Stimulated activated CD4-positive, alpha-beta T cell treated with anti-CD3 and anti-CD28 coated beads, Interleukin-4, amount 100 ng/mL, for 48 hours (primary cell): Measurements from ENCODE around the gene CDKN2AIP.
"Not testable (repeated sequence)": the region's sequence is repeated elsewhere in the genome, so short reads cannot be mapped to it uniquely, and the experiment has no call there.

Source experiments
- DNase-seq, 2 donors: peaks; one replicate each; pipeline ENCODE4 v3.0.0-alpha.2; 2020; ENCODE audit warnings: low read depth in 2 of 2

The CDKN2AIP gene

GRCh38 chr4:183413234-183414200 lies 30.9 kb upstream of the CDKN2AIP start:
- no peak for DNase-seq

DNA sequence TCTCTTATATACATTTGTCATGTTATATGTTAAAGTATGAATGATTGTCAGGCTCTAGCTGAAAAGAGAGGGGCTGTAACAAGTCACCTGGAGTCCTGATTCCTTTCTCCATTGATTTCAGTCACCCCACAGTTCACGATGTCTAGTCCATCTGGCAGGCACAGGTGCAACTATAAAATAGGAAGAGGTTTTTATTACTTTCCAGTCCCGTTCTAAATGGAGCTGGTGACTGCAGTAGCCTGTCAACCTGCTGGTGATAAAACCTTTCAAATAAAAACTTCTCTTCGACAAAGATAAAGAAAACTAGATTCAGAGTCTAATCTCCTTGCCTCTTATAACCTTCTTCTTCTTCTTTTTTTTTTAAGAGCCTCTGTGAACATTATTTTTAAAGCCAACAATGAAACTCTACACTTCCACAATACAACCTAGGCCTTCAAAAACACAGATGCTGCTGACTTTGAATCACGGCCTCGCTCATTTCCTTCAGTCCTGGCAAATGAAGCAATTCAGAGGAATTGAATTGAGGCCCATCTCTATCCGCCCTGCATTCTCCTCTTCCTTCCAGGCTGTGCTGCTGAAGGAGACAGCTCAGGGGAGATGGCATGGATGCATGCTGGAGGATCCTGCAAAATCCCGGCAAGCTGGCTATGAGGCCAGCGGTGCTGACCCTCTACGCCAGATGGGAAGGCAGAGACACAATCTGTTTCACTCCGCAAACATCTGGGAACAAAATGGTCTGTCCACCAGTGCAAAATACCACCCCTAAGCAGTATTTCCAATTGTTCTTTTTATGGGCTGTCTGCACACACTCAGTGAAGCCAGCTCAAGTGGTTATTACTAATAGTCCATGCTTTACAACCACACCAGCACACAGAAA lies 27.3 kb upstream of the CDKN2AIP start:
- DNase-seq, result no peak

DNA sequence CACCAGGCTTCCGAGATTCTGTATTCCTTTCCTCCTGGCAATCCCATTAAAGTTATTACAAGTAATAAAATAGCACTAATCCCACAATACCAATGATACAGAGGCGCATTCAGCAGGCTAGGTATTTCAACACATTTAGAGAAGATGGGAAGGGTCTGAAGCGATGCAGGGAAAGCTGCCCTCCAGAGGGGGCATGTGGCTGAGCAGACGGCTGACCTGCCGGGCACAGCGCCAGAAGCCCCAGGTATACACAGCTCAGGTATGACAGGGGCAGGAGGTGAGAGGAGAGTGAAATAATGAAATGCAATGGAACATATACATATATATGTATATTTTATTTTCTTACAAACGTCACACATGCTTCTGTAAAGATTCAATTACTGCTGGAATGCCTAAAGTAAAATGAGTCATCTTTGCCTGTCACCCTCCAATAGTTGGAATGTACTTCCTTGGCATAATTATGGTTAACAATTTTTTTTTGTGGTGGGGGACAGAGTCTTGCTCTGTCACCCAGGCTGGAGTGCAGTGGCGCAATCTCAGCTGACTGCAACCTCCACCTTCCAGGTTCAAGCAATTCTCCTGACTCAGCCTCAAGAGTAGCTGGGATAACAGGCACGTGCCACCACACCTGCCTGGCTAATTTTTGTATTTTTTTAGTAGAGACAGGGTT lies 21.3 kb upstream of the CDKN2AIP start:
- DNase-seq, result no peak

DNA sequence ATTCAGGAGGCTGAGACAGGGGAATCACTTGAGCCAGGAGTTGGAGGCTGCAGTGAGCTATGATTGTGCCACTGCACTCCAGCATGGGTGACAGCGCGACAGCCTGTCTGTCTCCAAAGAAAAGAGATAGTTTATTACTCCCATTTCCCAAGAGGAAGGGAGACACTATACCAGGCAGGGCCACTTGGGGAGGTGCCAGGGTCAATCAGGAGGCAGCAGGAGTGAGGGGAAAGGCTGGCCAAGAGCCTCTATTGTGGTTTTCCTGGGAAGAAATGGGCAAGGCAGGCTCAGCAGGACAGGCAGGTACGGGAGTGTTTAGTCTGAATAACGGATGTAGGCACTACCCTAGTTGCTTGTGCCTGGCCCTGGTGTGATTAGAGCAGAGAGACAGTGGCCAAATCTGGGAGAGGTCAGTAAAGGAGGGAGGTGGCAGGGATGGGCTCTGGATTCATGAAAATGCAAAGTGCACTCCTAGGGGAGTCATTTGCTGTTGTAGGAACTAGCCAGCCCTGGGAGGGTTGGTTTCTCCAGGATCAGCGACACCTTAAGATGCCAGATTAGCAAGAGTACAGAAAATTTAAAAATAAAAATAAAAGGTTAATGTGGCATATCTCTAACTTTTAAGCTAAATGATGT lies 20.2 kb upstream of the CDKN2AIP start:
- no peak for DNase-seq

- no peak for DNase-seq
These were observed 17.9 kb upstream of the CDKN2AIP start for GRCh38 chr4:183426507-183426906.

- no peak for DNase-seq
These were observed 14.9 kb upstream of the CDKN2AIP start for GRCh38 chr4:183429489-183429888.

- no peak for DNase-seq
These were observed 14.0 kb upstream of the CDKN2AIP start for GRCh38 chr4:183430317-183430993.

GRCh38 chr4:183430994-183431347 lies 13.5 kb upstream of the CDKN2AIP start:
- no peak for DNase-seq

DNA sequence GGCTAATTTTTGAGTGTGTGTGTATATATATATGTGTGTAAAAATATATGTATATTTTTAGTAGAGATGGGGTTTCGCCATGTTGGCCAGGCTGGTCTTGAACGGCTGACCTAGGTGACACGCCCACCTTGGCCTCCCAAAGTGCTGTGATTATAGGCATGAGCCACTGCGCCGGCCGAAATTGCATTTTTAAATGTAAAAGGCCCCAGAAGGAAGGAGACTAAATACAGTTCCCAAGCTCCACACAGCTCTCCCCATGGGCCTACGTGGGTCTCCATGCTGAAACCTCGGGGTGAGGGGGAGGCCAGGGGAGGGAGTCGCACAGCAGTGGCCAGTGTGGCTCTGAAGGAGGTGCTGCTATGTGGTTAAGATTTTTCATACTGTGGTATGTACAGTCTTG lies 12.8 kb upstream of the CDKN2AIP start:
- no peak for DNase-seq

- DNase-seq, result not testable (repeated sequence)
These were observed 11.3 kb upstream of the CDKN2AIP start for GRCh38 chr4:183433183-183433582.

DNA sequence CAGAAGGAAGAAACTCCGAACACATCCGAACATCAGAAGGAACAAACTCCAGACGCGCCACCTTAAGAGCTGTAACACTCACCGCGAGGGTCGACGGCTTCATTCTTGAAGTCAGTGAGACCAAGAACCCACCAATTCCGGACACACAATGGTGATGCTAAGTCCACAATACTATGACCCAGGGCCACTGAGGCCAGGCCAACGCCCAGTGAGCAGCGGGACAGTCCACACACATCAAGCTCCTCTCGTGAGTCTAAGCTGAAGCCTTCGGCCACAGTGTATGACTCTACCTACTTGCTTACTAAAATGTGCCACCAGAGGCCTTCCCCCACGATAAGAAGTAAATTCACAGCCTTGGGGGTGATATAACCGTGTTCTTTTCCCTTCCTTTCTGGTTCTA lies 10.2 kb upstream of the CDKN2AIP start:
- DNase-seq, result no peak

GRCh38 chr4:183434666-183435190 lies 9.7 kb upstream of the CDKN2AIP start:
- DNase-seq, result no peak

DNA sequence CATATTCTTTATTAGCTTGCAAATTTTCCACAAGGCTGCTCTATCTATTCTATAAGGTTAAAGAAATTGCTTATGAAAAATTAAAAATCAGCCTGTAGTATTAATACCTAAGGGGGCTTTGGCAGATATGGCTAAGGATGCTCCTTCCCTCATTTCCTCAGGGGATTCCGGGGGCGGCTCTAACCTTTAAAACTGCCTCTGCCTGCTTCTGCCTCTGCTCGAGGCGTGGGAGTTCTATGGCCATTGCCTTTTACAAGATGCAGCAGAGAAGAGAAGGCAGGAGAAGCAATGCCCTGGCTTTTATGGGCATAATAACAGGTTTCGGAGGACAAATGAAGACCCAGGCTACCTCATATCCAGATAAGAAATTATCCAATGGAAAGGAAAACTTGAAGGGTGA lies 8.6 kb upstream of the CDKN2AIP start:
- no peak for DNase-seq

DNA sequence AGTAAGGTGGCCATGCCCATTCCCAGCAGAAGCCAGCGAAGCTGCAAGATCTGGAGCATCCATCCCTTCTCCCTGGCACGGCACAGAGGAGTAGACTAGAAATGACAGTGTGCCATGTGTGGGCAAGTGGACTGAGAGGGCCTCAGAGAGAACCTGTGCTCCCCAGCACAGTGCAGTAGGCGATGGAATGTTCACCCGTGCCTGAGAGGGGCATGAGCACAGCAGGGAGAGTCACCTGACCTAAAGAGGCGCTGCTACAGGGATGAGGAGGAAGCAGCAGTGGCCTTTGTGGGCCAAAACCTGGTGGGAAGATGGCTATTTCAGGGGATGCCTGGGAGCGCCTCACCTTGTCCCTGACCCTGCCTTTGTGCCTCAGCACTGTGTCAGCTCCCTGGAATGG lies 8.0 kb upstream of the CDKN2AIP start:
- no peak for DNase-seq

GRCh38 chr4:183437452-183437851 lies 7.0 kb upstream of the CDKN2AIP start:
- DNase-seq, result no peak

- no peak for DNase-seq
These were observed 5.8 kb upstream of the CDKN2AIP start for GRCh38 chr4:183438458-183439113.

- DNase-seq, result no peak
These were observed 3.2 kb upstream of the CDKN2AIP start for GRCh38 chr4:183441276-183441675.

DNA sequence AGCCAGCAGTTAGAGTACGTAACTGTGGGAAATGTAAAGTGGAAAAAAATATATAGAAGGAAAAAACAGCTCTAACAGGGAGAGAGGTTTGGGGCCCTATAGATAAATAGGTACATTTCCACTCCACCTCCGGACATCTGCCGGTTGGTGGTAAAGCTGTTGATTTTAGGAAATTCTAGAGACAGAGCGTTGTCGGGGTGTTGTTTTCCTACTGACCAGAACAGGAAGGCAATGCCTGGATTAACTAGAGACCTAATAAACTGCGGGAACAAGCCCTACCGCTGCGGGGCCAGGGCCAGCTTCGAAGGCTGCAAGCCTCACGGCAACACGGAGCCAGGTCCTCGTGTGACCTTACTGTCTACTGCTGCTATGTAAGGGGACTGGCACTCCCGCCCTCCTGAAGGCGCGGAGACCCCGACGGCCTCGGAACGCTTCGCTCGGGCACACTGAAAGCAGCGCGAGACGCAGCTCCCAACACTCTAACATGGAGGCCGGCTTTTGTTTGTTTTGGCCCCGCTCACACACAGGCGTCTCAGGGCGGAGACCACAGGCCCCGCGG lies 702 bp upstream of the CDKN2AIP start:
- peak; percentile 2 to 28 for DNase-seq

DNA sequence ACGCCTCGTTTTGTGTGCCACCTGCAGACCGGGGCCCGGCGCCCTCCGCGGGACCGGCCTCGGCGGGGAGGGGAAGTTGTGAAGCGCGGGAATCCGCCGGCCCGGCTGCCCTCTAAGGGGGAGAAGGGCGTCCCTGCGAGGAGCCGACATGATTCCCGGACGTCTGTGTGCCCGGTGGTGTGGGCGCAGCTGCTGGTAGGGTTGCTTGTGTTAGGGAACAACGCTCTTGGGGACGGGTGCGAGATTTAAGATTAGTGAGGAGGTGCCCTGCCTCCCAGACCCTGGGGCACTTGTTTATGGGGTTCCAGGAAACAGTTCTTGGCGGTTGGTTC lies 627 bp downstream of the CDKN2AIP start:
- peak in 1 of 2 donors; percentile 23 for DNase-seq

DNA sequence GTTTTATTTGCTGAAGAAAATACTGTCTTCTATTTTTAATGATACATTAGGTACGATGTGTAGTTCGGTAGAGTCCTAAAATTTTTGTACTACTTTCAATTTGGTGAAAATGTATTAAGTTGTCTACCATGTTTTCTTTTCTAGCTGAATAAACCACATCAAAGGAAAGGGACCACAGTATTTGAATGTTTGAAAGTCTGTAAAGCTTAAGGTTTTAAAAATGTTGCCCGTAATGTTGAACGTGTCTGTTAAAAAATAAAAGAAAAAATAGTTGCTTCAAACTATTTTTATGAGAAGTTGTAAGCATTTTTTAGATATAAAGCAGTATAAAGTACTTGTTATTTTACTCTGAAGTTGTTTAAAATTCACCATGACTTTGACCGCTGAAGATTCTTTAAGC lies 3.2 kb downstream of the CDKN2AIP start:
- DNase-seq, result no peak
